HG03565 (cell line): Measurements from ENCODE around the gene GNA15.

ENCODE experiments used
- ATAC-seq: cut with Tn5 transposase; IDR thresholded peaks from one replicate; pipeline ENCODE4 v1.9.1; 2021; ENCODE audit warnings: mild to moderate bottlenecking, moderate library complexity; ENCODE audit not compliant: unreplicated experiment

Gene GNA15

GRCh38 chr19:3206216-3206953 lies 70.6 kb downstream of the GNA15 start:
- no peak for ATAC-seq

GRCh38 chr19:3207461-3208242 lies 71.8 kb downstream of the GNA15 start:
- no peak for ATAC-seq

- ATAC-seq = no peak
Measured at GRCh38 chr19:3208317-3209207, 72.7 kb downstream of the GNA15 start.

GRCh38 chr19:3210347-3211017 lies 74.6 kb downstream of the GNA15 start:
- ATAC-seq = no peak

- no peak for ATAC-seq
Measured at GRCh38 chr19:3211191-3211590, 75.4 kb downstream of the GNA15 start.

GRCh38 chr19:3213159-3213558 lies 77.3 kb downstream of the GNA15 start:
- no peak for ATAC-seq
